Measurements from ENCODE around the gene WSB2.
"Not testable (repeated sequence)": the region's sequence is repeated elsewhere in the genome, so short reads cannot be mapped to it uniquely, and the experiment has no call there.

The WSB2 gene

DNA sequence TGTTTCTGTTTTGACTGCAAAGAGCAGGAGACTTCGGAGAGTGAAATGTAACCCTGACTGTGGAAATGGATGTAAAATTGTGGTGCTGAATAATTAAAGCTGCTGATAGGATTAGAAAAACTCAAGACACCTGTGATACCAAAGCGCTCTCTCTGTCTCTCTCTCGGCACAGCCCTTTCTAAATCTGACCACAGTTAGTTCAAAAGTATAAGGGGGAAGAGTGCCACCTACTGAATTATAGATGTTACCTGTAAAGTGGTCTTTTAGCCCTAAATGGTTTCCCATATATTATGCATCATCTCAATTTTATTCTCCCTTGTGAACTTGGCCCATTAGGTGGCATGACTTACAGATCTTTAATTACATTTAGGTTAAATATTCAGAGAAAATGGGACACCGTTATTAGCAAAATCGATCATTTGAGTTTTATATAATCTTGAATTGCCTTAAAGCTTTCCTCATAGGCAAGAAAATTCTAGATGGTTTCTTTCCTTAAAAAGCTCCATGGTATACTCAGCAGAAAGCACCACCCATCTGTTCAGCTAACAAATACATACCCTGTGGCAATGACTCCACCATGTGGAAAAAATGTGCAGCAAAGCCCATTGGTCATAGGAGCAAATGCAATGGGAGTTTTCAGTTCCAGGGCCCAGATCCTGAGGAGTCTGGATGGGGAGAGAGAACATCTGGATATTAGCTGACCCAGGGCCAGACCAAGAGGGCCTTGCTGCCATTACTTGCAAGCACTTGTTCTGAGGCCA, 26.4 kb downstream of the WSB2 start:
- DNase-seq (ENCODE audit: low read depth), result no peak

DNA sequence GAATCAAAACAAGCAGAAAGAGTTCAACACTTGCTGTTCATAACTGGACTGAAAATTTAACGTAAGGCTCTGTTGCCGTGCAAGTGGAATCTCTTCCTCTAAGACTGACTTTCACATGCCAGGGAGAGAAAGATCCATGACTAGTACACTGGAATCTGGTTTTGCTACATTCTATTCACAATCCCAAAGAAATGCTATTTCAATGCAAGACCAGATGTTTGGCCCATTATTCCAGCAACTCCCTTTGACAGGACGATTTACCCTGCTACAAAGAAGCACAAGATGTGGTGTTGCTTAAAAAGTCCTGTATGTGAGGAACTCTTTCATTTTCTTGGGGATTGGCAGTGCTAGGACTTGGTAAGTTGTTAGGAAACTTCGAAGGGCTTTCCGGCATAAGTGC, 27.1 kb downstream of the WSB2 start:
- no peak for DNase-seq (ENCODE audit: low read depth)

GRCh38 chr12:118033323-118033722, 27.7 kb downstream of the WSB2 start:
- DNase-seq (ENCODE audit: low read depth), result no peak

- no peak for DNase-seq (ENCODE audit: low read depth)
Measured at GRCh38 chr12:118032188-118032587, 28.8 kb downstream of the WSB2 start.

DNA sequence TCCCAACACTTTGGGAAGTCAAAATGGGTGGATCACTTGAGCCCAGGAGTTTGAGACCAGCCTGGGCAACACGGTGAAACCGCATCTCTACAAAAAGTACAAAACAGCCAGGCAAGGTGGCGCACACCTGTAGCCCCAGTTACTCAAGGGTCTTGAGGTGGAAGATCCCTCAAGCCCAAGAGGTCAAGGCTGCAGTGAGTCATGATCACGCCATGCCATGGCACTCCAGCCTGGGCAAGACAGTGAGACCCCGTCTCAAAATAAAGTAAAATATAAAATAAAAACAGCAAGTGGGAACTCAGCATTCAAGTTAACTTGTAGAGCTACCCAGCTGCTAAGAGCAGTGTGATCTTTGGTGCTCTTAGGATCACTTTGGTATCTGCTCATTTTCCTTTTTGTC, 31.8 kb downstream of the WSB2 start:
- no peak for DNase-seq (ENCODE audit: low read depth)

DNA sequence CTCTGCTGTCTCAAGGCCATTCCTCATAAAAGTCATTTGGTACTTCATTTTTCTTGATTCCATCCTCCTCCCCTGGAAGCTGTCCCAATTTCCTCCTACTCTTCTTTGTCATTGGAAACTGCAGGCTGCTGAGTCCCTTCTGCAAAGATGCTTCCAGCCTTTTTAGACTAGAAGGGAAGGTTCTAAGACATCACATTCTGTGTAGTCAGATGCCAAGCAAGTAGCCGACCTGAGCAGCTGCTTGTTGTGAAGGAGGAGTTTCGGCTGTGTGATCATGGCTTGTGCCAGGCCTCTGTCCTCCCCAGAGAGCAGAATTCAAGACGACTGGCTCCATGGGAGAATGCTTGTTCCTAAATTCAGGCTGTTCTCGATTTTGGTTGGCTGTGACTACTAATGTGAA, 35.8 kb downstream of the WSB2 start:
- no peak for DNase-seq (ENCODE audit: low read depth)

- DNase-seq (ENCODE audit: low read depth), result no peak
Measured at GRCh38 chr12:118023301-118023860, 37.6 kb downstream of the WSB2 start.

GRCh38 chr12:118022728-118023109, 38.3 kb downstream of the WSB2 start:
- DNase-seq (ENCODE audit: low read depth), result no peak

DNA sequence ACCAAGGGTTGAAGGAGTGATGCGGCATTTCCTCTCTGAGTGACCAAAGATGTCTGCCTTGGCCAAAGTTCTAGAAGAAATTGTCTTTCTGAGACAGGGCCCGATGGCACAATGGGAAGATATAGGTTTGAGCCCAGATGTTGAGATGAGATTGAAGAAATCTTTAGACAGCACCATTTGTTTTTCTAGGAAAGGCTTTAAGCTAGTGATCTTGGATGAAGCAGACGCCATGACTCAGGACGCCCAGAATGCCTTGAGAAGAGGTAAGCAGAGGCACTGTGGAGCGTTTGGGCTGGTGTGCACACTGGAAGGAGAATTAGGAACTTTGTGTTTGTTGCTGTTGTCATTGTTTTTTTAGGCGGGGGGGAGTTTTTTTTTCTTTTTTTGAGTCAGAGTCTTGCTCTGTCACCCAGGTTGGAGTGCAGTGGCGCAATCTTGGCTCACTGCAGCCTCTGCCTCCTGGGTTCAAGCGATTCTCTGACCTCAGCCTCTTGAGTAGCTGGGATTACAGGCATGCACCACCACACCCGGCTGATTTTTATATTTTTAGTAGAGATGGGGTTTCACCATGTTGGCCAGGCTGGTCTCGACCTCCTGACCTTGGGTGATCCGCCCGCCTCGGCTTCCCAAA, 38.8 kb downstream of the WSB2 start:
- DNase-seq (ENCODE audit: low read depth), result not testable (repeated sequence)

- DNase-seq (ENCODE audit: low read depth), result no peak
Measured at GRCh38 chr12:118020036-118020435, 40.9 kb downstream of the WSB2 start.

- no peak for DNase-seq (ENCODE audit: low read depth)
Measured at GRCh38 chr12:118017926-118018325, 43.1 kb downstream of the WSB2 start.

DNA sequence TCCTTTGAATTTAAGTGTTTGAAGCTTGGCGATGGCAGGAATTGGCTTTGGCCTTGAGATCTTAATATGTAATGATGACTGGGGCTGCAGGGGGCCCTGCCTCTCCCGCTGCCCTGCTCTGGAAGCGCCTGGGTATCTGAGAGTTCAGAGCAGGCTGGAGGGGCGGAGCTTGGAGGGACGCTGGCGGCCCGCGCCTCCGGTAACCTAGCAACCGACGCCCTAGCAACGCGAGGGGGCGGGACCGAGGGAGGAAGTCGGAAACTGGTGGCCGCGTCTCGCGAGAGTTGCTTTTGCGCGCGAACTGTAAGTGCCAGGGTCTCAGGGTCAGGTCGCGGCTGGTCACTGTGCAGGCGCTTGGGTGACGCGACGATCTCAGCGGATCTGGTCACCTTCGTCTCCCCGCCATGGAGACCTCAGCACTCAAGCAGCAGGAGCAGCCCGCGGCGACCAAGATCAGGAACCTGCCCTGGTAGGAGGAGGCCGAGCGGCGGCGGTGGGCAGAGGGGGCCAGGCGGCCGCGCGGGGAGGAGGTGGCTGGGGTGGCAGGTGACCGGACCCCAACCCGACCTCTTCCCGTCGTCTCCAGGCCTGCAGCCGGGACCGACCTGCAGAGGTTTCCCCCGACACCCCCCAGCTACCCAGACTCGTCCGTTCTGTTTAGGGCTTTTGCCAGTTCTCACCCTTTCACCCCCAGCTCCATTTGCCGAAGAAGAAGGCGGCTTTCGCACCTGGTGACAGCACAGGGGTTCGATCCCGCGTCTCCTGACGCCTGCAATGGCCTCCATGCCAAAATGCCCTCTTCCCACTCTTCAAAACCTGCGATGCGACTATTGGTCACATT, 44.3 kb downstream of the WSB2 start, which contains the start of gene RFC5:
TSS of gene RFC5 (plus strand) at position 280 of the 841 bp plus-strand sequence. CDS start at position 405, 125 bp downstream.
- peak; percentile 98 for DNase-seq (ENCODE audit: low read depth)

- DNase-seq (ENCODE audit: low read depth), result no peak
Measured at GRCh38 chr12:118015944-118016343, 45.0 kb downstream of the WSB2 start.

- no peak for DNase-seq (ENCODE audit: low read depth)
Measured at GRCh38 chr12:118015306-118015705, 45.7 kb downstream of the WSB2 start.

GRCh38 chr12:118013283-118013682, 47.7 kb downstream of the WSB2 start:
- no peak for DNase-seq (ENCODE audit: low read depth)

DNA sequence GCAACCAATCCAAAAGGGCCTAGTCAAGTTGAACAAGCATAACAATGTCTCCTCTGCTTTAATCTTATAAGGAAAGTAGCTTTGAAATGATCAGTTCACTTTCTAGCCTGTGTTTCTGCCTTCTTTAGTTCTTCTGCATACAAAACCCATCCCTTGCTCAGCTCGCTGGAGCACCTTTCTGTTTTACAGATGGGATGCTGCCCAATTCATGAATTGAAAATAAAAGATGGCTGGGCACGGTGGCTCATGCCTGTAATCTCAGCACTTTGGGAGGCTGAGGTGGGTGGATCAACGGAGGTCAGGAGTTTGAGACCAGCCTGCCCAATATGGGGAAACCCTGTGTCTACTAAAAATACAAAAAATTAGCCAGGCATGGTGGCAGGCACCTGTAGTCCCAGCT, 49.0 kb downstream of the WSB2 start:
- no peak for DNase-seq (ENCODE audit: low read depth)

- no peak for DNase-seq (ENCODE audit: low read depth)
Measured at GRCh38 chr12:118011377-118011776, 49.6 kb downstream of the WSB2 start.

- DNase-seq (ENCODE audit: low read depth), result no peak
Measured at GRCh38 chr12:118010903-118011302, 50.1 kb downstream of the WSB2 start.

DNA sequence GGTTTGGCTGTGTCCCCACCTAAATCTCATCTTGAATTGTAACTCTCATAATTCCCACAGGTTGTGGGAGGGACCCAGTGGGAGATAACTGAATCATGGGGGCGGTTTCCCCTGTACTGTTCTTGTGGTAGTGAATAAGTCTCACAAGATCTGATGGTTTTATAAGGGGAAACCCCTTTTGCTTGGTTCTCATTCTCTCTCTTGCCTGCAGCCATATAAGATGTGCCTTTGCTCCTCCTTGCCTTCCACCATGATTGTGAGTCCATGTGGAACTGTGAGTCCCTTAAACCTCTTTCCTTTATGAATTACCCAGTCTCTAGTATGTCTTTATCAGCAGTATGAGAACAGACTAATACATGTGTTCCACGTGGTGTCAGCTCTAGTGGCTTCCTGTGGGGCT, 61.2 kb downstream of the WSB2 start:
- DNase-seq (ENCODE audit: low read depth), result not testable (repeated sequence)

GRCh38 chr12:117998719-117999118, 62.3 kb downstream of the WSB2 start:
- DNase-seq (ENCODE audit: low read depth), result no peak

DNA sequence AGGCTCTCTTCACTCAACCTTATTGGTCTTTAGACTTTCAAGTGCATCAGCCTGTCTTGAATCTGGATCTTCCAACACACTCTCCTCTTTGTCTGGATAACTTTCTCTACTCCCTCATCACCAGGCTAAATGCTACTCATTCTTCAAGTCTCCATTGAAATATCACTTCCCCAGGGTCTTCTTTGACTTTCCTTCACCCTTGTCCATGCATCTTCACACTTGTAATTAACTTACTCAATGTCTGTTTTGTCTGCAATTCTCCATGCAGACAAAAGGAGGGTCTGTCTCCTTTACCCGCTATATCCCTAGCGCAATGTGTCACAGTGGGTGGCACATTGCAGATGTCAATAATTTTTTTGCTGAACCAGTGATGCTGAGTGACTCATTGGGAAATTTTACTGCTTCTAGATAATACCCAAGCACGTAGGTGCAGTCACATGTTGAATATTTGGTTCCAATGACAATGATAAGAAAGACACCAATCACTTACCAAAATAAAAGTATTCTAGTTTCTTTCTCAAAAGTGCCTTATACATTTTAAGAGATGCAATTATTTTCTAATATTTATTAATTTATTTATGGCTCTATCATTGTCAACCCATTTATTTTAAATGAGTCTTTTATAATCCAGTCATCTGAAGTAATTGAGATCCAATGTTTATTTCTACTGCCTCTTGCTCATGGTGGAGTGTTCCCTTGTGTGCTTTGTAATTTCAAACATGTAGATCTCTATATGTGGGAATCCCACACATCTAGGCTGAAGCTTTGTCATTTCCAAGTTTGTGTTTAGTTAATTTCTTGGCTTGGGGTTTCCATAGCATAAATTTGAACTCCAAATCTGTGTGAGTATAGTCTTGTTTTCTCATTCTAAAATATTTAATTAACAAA, 66.2 kb downstream of the WSB2 start:
- DNase-seq (ENCODE audit: low read depth), result no peak

All from stimulated activated CD8-positive, alpha-beta memory T cell treated with anti-CD3 and anti-CD28 coated beads, Interleukin-12 subunit alpha, Interleukin-12 subunit beta, amount 100 ng/mL, for 1 hour (primary cell).